Myocyte (in vitro differentiated cells): ENCODE measurements around the gene CTNND2. TPM values are rescaled to one million over a fixed set of nuclear protein-coding genes. Genes with fewer than 3 reads are reported as not detected.

Experiments used
- DNase-seq: peaks from one replicate; pipeline ENCODE4 v3.0.0-alpha.2; 2012; ENCODE audit warnings: low read depth
- total RNA-seq: library from RNA; depleted of rRNA; stranded (reverse); fragments of >200 nt; gene quantifications from 2 replicates; pipeline ENCODE4 v1.2.3, GENCODE V29; 2014

Gene CTNND2
- total RNA-seq, 1 donor from 2014 or later, result 0.05 TPM

DNA sequence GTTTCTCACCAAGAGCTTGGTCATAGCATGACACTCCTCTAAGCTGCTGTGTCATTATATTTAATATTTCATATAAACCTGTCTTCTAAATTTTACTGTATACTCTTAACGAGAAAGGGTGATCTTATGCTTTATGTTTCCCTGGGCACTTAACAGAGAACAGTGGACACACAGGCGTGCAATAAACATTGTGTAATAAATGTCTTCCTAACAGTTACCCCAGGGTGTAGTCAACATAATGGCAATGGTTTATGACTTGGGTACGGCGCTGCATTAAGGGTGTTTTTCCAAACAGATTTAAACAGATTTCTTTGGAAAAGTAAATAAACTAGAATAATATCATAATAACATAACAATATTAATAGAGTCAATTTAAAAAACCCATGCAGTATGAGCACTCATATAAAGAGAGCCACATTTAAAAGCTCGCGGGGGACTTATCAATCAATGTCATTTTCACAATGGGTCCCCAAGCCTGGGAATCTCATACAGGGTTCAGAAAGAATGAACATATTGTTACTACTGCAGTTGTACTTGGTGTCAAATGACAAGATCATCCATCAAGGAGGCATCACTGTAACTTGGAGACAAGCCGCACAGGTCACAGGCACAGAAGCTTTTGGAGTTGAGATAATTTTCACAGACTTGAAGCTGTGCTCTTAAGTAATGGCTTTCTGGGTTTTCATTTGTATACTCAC lies 376.4 kb downstream of the CTNND2 start:
- no peak for DNase-seq

DNA sequence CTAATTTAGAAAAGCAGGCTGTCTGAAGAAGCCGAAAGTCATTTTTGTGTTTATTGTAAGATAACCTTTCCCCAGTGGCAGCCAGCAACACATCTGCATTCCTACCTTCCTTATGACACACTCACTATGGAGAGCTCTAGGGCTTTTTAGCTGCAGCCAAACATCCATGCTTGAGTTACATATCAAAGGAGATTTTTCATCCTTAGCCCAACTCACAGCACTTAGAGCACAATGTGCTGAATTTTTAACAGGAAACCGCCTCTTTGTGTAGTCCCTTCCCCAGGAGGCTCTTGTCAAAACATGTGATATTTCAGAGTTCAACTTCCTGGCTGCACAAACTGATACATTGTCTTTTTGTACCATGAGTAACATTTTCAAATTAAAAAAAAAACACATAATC lies 379.2 kb downstream of the CTNND2 start:
- no peak for DNase-seq

DNA sequence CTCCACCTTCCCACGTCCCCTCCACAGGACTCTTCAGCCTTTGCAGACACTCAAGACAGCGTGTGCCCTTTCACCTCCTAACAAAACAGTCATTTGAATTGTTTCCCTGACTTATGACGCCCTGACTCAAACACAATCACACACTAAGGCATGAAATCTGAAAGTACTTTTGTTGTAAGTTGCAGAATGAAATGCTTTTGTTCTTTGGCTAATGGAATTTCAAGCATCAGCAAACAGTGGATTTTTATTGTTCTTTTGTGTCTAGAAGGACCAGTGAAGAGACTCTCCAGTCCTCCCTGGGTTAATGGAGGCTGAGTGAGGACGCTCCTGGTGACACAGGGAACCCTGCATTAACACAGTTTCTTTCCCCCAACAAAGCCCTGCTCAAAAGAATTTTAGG lies 380.1 kb downstream of the CTNND2 start:
- no peak for DNase-seq

DNA sequence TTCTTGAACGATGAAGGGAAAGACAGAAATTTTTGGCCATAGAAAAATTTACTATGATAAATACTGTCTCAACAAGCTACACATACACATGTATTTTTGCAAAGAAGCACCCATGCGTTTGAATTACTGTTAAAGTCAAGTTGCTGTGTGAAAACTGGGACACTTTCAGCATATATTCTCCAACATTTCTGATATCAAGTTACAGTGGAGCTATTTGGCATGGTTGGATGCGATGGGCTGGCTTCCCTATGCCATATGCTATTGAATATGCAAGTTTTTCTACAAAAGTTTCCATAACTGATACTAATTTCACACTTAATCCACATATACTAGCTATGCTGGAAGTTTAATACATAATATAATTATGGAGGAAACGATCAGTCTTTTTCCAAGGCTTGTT lies 381.4 kb downstream of the CTNND2 start:
- DNase-seq, result no peak

- no peak for DNase-seq
These were observed 383.9 kb downstream of the CTNND2 start for GRCh38 chr5:11520241-11520930.

DNA sequence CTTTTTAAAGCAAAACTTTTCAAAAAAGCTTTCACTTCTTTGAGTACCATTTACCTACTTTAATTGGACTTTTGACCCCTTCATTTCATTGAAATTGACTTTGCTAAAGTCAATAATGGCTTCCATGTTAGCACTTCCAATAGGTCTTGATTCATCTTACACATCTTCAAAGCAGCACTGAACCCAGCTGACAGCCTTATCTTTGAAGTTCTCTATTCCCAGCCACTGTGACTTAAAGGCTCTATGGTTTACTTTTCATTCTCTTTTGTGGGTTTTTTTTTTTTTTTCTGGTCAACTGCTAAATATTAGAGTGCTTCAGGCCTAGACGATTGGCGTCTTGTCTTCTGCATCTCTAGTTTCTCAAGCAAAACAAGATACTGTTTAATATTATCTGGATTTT lies 385.0 kb downstream of the CTNND2 start:
- DNase-seq, result no peak

- DNase-seq, result no peak
These were observed 385.6 kb downstream of the CTNND2 start for GRCh38 chr5:11518676-11519075.

DNA sequence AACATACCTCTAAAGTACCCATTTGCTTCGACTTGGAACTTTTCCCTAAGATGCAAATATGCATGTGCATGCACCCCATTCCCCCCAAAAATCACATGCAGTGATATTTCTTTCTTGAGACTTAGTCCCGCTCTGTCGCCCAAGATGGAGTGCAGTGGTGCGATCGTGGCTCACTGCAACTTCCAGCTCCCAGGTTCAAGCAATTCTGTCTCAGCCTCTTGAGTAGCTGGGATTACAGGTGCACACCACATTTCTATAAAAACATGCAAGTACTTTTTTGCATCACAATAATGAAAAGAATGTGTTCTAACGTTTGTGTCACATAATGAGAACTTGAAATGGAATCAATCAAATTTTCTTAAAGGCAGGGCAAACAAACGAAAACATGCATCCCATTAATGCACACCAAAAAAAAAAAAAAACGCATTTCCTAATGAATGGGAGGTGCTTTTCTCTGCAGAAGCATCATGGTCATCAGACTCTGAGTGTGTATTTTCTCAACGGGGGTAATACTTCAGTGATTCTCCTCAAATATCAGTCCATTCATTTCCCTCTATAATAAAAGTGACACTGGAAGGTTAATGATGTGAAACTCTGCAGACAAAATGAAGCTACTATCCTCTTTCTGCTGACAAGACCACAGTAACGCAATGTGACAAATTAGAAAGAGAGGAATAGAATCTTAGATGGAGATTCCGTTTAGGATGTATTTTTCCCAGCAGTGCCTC lies 389.4 kb downstream of the CTNND2 start:
- no peak for DNase-seq

DNA sequence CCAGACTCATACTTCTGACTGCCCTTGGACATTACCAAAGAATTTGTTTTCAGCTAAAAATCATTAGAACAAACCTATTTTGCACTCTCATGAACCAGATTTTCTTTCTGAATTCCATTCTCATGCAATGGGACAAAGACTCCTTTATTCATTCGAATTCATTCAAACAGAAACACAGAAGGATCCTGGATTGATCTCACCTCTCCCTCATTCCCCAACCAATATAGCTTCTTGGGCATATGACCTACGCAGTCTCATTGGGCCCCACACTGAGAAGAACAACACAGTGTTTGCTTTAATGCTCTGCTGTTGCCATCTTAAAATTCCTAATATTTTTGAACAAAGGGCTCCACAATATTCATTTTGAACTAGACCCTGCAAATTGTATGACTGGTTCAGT lies 392.4 kb downstream of the CTNND2 start:
- no peak for DNase-seq

DNA sequence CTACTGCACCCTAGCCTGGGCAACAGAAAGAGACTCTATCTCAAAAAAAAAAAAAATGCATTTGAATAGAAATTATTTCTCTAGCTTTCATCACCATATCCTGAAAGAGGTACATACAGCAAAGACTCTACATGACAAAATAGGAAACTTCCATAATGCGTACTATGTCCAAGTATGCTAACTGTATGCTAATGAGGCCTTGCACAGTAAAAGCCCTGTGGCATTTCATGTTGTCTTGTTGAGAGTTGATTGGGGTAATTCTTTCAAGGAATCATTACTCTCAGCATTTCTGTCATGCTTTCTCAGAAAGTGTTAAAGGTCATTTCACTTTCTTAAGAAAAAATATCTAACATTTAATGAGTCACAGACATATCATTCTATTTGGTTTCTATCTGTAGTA lies 393.4 kb downstream of the CTNND2 start:
- DNase-seq, result no peak

GRCh38 chr5:11509793-11510192 lies 394.5 kb downstream of the CTNND2 start:
- DNase-seq, result no peak

GRCh38 chr5:11507156-11507910 lies 396.9 kb downstream of the CTNND2 start:
- DNase-seq, result no peak

DNA sequence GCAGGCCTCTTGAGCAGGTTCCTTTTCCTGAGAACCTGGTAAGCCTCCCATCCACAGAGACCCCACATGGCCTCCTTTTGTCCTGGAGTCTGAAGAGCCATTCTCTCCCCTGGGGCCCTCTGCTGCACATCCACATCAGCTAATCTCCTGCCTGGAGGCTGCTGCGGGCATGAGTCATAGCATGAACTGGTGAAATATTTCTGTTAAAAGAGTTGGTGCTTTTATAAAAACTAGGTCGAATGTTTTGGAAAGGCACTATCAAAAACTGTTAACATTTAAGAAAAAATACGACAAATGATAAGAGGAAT lies 399.4 kb downstream of the CTNND2 start:
- peak; percentile 44 for DNase-seq

DNA sequence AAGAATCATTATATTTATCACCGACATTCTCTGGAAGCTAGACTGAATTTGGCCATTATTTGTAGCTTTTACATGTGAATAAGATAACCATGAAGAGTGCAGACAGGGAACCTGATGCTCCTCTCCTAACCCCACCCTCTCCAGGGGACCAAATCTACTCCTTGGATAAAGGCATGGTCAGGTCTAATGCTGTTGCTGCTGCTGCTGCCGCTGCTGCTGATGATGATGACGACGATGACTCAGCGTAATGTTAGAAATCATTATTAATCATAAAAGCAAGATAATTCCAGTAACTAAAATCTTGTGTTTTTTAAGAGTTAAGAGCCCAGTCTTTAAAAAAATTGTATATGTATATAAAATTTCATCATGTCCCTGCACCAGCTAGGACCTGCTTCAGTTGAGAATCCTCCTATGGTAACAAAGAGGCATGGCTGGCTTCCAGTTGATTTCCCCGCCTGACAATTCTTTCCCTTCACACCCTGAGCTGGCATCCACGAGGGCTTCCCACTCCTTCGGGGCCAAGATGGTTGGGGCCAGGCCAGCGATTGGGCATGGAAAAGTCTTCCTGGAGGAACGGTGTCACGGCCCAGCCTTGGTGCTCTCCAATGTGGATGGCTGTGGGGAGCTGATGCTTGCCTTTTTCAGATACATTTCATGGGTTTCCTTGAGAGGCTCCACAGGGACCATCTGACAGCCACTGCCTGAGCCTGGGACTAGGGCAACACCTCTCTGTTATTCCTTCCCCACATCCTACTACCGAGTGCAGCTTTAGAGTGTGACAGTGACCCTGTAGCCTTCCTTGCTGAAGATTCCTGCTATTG lies 400.0 kb downstream of the CTNND2 start:
- DNase-seq, result no peak

DNA sequence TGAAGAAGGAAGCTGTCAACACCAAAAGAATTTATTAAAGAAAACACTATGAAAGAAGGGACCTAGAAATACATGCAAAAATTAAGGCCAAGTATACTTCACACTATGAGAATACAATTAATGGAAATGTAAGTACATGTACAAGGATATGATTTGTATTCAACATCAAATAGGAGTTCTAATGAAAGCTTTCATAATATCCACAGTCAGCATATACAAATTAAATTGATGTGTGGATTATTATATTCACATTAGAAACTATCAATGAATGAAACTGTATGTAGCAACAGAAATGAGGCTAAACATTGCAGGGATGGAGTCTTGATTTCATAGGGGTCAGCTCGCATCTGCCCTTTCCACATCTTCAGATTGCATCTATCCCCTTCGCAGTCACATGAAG lies 401.5 kb downstream of the CTNND2 start:
- no peak for DNase-seq

DNA sequence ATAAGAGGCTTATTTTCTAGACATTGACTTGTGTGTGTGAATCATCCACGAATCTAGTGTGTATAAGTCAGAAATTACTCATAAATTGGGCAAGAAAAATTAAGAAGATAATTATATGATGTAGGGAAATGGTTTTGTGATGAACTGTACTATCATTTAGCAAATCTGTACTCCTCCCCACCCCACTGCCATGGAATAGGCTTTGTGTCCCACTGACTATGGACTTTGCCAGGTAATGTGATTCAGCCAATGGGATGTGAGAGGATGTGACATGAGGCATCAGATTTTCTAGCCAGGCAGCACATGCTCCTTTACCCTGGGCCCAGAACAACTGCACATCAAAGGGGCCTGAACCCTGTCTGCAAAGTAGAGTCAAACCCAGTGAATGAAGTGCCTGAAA lies 406.6 kb downstream of the CTNND2 start:
- DNase-seq, result no peak

GRCh38 chr5:11496137-11496719 lies 408.0 kb downstream of the CTNND2 start:
- DNase-seq, result no peak

DNA sequence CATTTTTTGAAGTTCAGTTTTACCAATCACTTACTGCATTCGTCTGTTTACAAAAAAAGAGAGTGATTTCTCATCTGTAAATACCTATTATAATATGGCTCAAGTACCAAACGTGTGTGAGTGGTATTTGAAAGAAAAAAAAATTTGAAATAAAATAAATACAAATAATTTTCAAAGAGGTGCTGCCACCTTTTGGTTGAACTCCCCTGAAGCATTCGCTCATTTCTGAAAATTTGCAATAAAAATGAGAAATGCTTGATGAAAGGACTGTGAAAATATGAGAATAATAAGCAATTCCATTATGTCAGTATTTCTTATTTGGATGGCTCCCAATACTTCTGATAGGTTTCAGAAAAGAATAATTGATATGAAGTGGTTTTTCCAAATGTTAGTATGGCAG lies 409.9 kb downstream of the CTNND2 start:
- peak; percentile 3 for DNase-seq

DNA sequence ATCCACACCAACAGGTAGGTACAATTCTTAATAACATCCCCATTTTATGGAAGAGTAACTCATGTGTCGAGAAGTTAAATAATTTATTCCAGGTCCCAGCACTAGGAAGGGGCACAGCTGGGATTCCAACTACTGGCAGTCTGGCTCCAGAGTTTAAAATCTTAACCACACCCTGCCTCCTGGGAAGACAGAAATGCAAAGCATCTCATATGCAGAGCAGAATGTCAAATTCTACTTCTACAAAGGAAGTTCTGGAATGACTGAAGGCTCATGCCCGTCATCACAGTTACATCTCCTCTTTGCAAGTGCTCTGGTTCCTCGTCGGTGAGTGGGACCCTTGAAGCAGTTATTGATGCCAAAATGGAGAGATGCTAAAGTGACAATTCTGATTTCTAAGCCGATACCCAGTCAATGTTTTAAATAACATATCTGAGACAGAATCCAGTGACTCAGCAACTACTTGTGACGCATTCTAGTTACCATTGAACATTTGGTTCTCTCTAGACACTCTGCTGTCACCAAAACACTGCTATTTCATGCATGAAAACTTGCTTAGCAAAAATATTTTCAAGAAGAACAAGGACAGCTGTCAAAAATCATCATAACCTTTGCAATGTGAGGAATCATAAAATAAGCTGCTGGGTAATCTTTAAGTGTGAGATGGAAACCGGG lies 412.7 kb downstream of the CTNND2 start:
- peak; percentile 12 for DNase-seq

GRCh38 chr5:11483630-11484029 lies 420.6 kb downstream of the CTNND2 start:
- peak; percentile 14 for DNase-seq
